Putamen (tissue), 1 donor: ENCODE data around the gene SH2D3A.
"Not testable (repeated sequence)": the region's sequence is repeated elsewhere in the genome, so short reads cannot be mapped to it uniquely, and the experiment has no call there.

Source experiments
- DNase-seq: peaks from one replicate; pipeline ENCODE4 v3.0.0-alpha.2; 2016; ENCODE audit warnings: low spot score

The SH2D3A gene

GRCh38 chr19:6721773-6722172, 45.5 kb downstream of the SH2D3A start:
- no peak for DNase-seq

- DNase-seq, result no peak
Measured at GRCh38 chr19:6721138-6721474, 46.1 kb downstream of the SH2D3A start.

- DNase-seq, result peak; percentile 50
Measured at GRCh38 chr19:6720369-6721137, 46.7 kb downstream of the SH2D3A start, which contains the start of gene C3. Gene C3, minus strand, starts transcription at chr19:6720650. Its CDS starts 61 bp downstream, at chr19:6720589.

GRCh38 chr19:6719992-6720368, 47.3 kb downstream of the SH2D3A start:
- no peak for DNase-seq

GRCh38 chr19:6719540-6719861, 47.7 kb downstream of the SH2D3A start:
- DNase-seq, result no peak

DNA sequence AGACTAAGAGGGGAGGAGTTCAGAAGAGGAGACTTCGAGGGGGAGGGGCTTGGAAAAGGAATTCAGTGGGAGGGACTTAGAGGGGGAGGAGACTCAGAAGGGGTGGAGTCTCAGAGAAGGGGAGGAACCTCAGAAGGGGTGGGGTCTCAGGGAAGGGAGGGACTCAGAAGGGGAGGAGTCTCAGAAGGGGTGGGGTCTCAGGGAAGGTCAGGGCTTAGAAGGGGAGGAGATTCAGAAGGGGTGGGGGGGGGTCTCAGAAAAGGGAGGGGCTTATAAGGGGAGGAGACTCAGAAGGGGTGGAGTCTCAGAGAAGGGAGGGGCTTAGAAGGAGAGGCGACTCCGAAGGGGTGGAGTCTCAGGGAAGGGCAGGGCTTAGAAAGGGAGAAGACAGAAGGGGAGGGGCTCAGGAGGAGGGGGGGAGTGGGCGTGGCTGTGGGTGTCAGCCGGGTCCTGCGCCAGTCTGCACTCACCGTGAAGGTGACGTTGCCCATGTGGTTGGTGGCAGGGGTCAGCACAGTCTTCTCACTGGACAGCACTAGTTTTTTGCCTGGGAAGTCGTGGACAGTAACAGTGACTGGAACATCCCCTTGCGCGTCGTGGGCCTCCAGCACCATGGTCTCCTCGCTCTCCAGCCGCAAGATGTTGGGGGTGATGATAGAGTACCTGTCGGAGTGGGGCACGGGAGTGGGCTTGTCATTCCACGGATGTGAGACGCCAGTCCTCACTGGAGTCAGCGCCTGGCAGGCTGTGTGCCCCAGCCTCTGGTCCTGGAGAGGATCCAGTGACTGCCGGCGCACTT, 48.3 kb downstream of the SH2D3A start:
- DNase-seq, result peak; percentile 39

GRCh38 chr19:6718111-6718740, 49.0 kb downstream of the SH2D3A start:
- DNase-seq, result no peak

DNA sequence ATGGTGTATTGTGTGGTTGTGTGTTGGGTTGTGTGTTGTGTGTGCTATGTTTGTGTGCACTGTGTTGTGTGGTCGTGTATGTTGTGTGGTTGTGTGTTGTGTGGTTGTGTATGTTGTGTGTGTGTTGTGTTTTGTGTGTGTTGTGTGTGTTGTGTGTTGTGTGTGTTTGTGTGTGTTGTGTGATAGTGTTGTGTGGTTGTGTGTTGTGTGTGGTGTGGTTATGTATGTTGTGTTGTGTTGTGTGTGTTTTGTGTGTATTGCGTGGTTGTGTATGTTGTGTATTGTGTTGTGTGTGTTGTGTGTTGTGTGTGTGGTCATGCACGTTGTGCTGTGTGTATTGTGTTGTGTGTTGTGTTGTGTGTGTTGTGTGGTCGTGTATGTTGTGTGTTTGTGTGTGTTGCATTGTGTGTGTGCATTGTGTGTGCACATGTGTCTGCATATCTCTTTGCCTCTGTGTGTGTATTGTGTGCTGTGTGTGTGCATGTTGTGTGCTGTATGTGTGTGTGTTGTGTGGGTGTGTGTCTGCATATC, 49.7 kb downstream of the SH2D3A start:
- no peak for DNase-seq

DNA sequence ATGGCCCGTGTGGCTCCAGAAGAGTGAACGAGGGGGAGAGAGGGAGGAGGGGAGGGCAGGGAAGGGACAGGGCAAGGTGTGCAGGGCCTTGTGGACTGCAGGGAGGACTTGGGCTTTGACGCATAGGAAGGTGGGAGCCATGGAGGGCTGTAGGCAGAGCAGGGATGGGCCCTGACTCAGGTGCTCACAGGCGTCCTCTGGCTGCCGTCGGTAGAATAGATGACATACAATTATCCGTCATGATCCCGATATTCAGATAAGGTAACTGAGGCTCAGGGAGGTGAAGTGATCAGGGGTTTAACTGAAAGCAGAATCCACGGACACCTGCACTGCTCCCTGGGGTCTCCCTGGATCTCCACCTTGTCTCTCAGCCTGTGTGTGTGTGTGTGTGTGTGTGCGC, 50.2 kb downstream of the SH2D3A start:
- DNase-seq, result no peak

DNA sequence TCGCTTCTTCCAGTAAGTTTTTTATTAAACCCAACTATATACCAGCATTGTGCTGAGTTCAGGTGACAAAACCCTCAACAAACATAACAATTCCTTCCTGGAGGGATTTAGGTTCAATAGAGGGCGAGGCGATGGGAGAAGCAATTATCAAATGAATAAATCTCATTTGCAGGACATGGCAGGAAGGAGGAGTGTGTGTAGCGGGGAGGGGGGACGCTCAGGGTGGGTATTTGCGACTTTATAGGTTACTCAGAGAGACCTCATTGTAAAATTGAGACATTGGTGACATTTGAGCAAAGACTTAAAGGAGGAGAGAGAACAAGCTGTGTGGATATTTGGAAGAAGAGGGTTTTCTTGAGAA, 50.6 kb downstream of the SH2D3A start:
- no peak for DNase-seq

GRCh38 chr19:6714749-6715555, 52.3 kb downstream of the SH2D3A start:
- DNase-seq, result no peak

DNA sequence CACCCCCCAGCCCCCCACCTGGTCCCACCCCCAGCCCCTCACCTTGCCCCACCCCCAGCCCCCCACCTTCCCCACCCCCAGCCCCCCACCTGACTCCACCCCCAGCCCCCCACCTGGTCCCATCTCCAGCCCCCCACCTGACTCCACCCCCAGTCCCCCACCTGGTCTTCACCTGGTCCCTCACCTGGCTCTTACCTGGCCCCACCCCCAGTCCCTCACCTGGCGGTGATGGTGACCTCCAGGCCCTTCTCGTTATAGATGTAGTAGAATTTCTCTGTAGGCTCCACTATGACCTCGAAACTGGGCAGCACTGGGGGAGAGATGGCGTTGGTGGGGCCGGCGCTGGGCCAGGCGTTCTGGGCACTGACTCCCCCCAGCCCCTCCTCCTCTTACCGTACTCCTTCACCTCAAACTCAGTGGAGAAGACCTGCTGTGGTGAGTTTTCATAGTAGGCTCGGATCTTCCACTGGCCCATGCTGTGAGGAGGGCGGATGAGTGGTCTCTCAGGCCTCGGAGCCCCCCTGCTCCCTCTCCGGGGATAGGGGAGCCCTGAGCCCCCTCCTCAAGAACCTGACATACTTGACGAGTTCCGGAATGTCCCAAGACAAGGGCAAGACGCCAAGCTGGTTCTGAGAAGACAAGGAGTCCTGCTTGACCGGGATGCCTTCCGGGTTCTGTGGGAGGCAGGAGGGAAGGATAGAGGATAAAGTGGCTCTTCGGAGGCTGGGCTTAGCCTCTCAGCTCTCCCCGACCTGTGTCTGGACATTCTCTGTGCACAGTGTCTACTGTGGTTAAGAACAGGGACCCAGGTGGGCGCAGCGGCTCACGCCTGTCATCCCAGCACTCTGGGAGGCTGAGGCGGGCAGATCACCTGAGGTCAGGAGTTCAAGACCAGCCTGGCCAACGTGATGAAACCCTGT, 53.2 kb downstream of the SH2D3A start:
- no peak for DNase-seq

DNA sequence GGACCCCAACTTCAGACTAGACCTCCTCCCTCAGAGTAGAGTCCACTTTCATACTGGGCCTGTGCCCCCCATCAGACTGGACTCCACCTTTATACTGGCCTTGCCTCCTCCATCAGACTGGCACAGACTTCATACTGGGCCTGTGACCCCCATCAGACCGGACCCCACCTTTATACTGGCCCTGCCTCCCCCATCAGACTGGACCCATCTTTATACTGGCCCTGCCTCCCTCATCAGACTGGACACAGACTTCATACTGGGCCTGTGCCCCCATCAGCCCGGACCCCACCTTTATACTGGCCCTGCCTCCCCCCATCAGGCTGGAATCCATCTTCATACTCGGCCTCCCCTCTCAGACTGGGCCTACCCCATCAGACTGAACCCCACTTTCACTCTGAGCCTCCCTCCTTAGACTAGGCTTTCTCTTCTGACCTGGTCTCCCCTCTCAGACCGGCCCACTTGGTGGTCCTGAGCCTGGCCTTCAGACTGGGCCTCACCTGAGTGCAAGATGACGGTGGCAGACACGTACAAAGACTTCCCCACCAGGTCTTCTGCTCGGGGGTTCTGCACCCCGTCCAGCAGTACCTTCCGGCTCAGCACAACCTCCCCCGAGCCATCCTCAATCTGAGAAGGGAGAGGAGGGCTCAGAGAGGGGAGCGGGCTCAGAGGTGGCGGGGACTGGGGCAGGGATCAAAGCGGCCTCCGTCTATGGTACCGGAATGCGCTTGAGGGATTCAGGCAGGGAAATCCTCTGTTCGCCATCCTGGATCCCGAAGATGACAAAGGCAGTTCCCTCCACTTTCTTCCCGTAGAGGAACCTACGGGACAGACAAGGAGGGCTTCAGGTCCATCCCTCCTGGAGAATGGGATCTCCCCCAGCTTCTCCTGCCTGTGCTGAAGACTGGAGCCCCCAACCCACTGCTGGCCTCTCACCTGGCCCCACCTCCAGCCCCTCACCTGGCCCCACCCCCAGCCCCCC, 54.3 kb downstream of the SH2D3A start:
- no peak for DNase-seq

- no peak for DNase-seq
Measured at GRCh38 chr19:6712231-6712630, 55.0 kb downstream of the SH2D3A start.

DNA sequence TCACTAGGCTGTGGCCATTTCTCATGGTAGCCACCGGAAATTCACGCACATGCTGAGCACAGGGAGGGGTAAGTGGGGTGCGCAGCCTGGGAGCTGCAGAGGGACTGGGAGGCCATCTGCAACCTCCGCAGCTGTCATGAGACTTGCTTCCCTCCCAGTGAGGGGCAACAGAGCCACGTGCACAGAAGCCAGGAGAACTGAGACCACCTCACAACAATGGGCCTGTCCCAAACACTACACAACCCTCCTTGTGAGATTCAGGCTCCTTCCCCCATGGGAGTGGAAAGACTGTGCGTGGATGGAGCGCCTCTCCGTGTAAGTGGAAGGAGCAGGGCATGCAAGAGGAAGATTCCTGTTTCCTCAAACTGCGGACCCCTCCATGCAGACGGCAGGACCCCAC, 55.6 kb downstream of the SH2D3A start:
- no peak for DNase-seq

- DNase-seq, result no peak
Measured at GRCh38 chr19:6711078-6711361, 56.2 kb downstream of the SH2D3A start.

- DNase-seq, result no peak
Measured at GRCh38 chr19:6710273-6711077, 56.8 kb downstream of the SH2D3A start.

DNA sequence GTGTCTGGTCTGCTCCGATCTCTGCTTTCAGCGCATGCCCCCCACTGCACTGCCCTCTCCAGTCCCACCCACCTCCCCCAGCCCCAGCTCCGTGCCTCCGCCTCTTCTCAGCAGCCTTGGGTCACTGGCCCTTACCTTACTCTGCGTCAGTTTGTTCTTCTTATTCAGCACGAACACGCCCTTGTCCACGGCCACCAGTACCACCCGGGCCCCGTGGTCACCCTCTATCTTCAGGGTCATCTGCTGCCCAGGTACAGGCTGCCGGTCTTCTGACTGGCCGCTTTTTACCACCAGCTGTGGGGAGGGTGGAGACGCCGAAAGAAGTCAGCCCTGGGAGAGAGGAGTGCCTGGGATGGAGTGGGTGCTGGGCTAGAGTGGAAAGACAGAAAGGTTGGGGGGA, 57.7 kb downstream of the SH2D3A start:
- no peak for DNase-seq

DNA sequence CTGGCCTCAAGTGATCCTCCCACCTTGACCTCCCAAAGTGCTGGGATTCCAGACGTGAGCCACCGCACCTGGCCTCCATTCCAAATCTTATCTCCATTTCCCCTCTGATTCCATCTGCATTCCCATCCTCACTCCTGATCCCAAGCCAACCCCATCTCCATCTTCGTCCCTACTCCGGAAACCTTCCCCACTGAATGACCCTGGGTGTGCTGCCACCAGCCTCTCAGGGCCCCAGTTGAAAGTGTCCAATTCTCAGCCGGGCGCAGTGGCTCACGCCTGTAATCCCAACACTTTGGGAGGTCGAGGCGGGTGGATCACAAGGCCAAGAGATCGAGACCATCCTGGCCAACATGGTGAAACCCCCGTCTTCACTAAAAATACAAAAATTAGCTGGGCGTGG, 58.3 kb downstream of the SH2D3A start:
- not testable (repeated sequence) for DNase-seq
